ENCODE measurements around the gene TIPRL. TPM values are rescaled to one million over a fixed set of nuclear protein-coding genes. Genes with fewer than 3 reads are reported as not detected.
"Not testable (repeated sequence)": the region's sequence is repeated elsewhere in the genome, so short reads cannot be mapped to it uniquely, and the experiment has no call there.

TIPRL gene
- polyA plus RNA-seq, 1 donor = 53.5 TPM

- DNase-seq = not testable (repeated sequence)
Observed at GRCh38 chr1:168207673-168208072, 28.9 kb downstream of the TIPRL start.

- DNase-seq = no peak
Observed at GRCh38 chr1:168210312-168210711, 31.6 kb downstream of the TIPRL start.

DNA sequence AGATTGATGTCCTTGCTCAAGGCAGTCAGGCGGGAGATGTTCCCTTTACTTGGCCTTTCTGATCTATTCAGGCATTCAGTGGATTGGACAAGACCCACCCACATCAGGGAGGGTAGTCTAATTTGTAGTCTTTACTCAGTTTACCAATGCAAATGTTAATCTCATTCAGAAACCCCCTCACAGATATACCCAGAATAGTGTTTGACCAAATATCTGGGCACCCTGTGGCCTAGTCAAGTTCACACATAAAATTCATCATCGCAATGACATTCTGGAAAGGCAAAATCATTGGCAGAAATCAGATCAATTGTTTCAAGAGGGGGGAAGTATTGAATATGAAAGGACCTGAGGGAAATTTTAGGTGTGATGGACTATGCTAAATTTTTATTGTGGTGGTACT lies 34.6 kb downstream of the TIPRL start:
- no peak for DNase-seq

- no peak for DNase-seq
Observed at GRCh38 chr1:168216171-168216570, 37.4 kb downstream of the TIPRL start.

DNA sequence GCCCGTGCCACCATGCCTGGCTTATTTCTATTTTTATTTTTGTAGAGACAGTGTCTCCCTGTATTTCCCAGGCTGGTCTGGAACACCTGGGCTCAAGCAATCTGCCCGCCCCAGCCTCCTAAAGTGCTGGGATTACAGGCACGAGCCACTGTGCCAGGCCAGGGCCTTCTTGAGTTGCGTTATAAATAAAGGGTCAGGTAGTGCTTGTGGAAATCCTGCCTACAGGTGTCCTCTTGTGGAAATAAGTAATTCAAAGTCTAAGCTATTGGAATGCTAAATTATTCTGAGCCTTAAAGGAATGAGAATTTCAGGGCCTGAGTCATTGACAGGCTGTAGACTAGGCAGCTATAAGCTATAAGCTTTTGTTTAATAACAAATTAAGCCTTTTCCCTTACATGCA lies 38.9 kb downstream of the TIPRL start:
- DNase-seq = no peak

- DNase-seq = no peak
Observed at GRCh38 chr1:168218658-168219057, 39.9 kb downstream of the TIPRL start.

DNA sequence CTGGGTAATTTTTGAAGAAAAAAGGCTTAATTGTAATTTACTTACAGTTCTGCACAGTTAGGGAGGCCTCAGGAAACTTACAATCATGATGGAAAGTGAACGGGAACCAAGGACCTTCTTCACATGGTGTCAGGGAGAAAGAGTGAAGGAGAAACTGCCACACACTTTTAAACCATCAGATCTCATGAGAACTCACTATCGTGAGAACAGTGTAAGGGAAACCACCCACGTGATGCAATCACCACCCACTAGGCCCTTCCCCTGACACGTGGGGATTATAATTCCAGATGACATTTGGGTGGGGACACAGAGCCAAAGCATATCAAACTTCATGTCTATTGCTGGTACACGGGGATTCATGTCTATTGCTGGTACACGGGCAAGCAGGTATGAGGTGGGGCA lies 41.7 kb downstream of the TIPRL start:
- no peak for DNase-seq

- no peak for DNase-seq
Observed at GRCh38 chr1:168221275-168221674, 42.5 kb downstream of the TIPRL start.

DNA sequence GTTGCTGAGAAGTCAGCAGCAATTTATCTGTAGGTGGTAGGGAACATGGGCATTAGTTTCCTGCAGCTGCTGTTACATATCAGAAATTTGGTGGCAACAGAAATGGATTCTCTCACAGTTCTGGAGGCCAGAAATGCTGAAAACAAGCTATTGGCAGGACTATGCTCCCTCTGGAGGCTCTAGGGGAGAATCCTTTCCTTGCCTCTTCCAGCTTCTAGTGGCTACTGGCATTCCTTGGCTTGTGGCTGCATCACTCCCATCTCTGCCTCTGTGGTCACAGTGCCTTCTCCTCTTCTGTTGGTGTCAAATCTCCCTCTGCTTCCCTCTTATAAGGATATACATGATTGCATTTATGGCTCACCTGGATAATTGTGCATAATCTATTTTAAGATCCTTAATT lies 44.5 kb downstream of the TIPRL start:
- DNase-seq = no peak

DNA sequence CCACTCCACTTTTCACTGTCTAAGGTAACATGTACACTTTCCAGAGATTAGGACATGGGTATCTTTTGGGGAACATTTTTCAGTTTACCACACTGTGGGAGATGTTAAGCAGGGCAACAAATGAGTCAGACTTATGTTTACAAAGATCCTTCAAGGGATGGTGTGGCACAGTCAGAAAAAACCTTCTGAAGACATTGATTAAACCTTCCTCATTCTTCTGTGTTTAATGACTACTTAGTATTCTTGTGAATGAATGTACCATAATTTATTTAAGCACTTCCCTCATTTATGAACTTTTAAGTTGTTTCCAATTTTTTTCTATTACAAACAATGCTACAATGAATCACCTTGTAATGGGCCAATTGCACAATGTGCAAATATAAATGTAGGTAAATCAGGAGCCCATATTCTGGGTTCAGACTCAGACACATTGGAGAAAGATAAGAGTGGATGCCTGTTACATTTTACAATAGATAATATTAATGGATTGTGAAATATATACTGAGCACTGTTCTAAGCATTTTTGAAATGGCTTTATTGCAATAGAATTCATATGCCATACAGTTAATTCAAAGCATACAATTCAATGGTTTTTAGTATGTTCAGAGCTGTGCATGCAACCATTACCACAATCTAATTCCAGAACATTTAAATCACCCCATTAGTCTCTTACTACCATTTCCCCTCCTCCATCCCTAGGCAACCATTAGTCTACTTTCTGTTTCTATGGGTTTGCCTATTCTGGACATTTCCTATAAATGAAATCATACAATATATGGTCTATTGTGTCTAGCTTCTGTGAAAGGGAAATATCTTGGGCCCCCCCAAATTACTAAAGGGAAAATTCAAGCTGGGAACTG lies 45.1 kb downstream of the TIPRL start:
- DNase-seq = no peak

- no peak for DNase-seq
Observed at GRCh38 chr1:168224991-168225390, 46.2 kb downstream of the TIPRL start.

GRCh38 chr1:168225476-168226190 lies 46.9 kb downstream of the TIPRL start, which contains the start of gene SFT2D2:
Gene SFT2D2 (plus strand): TSS chr1:168226004. CDS start chr1:168226080, 76 bp downstream.
- DNase-seq = peak; percentile 75

DNA sequence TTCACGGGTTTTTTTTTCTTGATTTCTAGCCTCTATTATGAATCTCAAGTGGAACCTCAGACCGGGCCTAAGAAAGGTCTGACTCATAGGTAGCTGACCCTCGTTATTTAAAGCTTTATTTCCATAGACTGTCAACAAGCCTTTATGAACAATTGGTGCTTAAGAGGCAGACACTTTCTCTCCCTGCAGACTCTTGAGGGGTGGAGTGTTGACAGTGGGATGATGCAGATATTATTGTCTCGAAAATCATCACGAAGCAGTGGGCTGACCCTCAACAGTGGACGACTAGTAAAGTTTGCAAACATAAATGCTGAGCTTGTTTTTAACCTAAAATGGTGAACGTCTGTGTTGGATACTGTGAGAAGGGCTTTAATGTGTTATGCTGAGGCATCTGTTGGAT lies 48.9 kb downstream of the TIPRL start:
- DNase-seq = no peak

GRCh38 chr1:168229893-168230292 lies 51.1 kb downstream of the TIPRL start:
- DNase-seq = no peak

- DNase-seq = no peak
Observed at GRCh38 chr1:168230709-168231108, 51.9 kb downstream of the TIPRL start.

GRCh38 chr1:168234846-168235547 lies 56.2 kb downstream of the TIPRL start:
- DNase-seq = no peak

DNA sequence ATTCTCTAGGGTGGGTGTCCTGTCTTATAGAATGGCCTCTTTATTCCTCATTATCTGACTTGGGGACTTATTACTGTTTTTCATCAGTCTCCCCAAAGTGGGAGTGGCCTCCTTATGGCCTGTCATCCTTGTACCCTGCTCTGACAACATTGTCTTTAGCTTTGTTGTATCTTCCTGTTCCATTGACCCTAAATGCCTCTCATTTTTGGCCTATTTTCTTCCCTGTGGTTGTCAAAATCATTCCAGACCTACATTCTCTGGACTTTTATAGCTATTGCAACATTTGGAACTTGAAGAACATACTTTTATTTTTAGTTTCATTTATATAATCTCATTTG lies 56.8 kb downstream of the TIPRL start:
- no peak for DNase-seq

- no peak for DNase-seq
Observed at GRCh38 chr1:168235937-168236336, 57.2 kb downstream of the TIPRL start.

GRCh38 chr1:168236836-168237611 lies 58.3 kb downstream of the TIPRL start:
- DNase-seq = no peak

GRCh38 chr1:168243198-168243597 lies 64.4 kb downstream of the TIPRL start:
- DNase-seq = no peak

- no peak for DNase-seq
Observed at GRCh38 chr1:168243636-168244212, 65.0 kb downstream of the TIPRL start.

DNA sequence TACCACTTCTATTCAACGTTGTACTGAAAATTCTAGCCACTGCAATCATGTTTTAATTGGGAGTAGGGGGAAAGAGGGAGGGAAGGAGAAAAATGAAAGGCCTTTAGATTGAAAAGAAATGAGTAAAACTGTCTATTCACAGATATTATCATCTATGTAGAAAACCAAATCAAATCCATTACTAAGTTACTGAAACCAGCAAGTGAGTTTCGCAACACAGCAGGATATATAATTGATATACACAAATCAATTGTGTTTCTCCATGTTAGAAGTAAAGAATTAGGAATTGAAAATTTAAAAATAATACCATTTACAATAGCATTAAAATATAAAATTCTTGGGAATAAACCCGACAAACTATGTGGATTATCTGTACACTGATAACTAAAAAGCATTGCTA lies 66.3 kb downstream of the TIPRL start:
- no peak for DNase-seq

All from left kidney (tissue), 2 donors.